HepG2 (cell line): ENCODE results near the gene NDUFB4. TPM values are rescaled to one million over a fixed set of nuclear protein-coding genes. Genes with fewer than 3 reads are reported as not detected.
A peak's percentile ranks its signal among the peaks of the same experiment; 100 is the strongest.

Experiments used
- ATAC-seq: fragments of 200-7000 bp; cut with Tn5 transposase; 3 replicates; pipeline ENCODE4 v1.9.1; 2020; ENCODE audit warnings: mild to moderate bottlenecking, moderate library complexity
- BruUV-seq: library from RNA; stranded (reverse); fragments of 400-500 nt; replicated peaks from 2 replicates; lab custom pipeline; 2021; lab: Mats Ljungman, UMichigan
- CTCF ChIA-PET: fragments of 300-600 bp; formaldehyde crosslinking; extraction: SDS; loops from one replicate; lab custom pipeline; 2021; ENCODE audit warnings: low total read pairs, inconsistent platforms, low intra/inter-chr PET ratio; lab: Yijun Ruan, JAX
- POLR2A ChIA-PET: fragments of 350-600 bp; sonication (Branson Sonifier 250); formaldehyde crosslinking; loops from one replicate; lab custom pipeline; 2020; ENCODE audit warnings: antibody characterized with exemption, inconsistent platforms; lab: Yijun Ruan, JAX
- DNase-seq: peaks from one replicate; pipeline ENCODE4 v3.0.0-alpha.2; 2015; ENCODE audit warnings: low spot score
- FAIRE-seq: peaks from 3 replicates; lab custom pipeline; 2011; peaks lifted over from hg19 to GRCh38; lab: Jason Lieb, UNC
- H2AFZ ChIP-seq: one replicate; pipeline ENCODE4 v1.6.1; 2011; ENCODE audit warnings: low read length, inconsistent platforms
- H3K27ac ChIP-seq: fragments of 300-600 bp; 3 replicates; pipeline ENCODE4 v1.8.0; 2011; ENCODE audit warnings: mixed run types, mild to moderate bottlenecking, mixed read lengths, low read length, inconsistent platforms; ENCODE audit not compliant: insufficient read depth; ENCODE audit errors: extremely low read length
- H3K27me3 ChIP-seq, 2 experiments: fragments of 200-600 bp in 1 of 2; 2 replicates in 1 of 2; 3 replicates in 1 of 2; pipeline versions ENCODE4 v1.6.0 to v1.8.0; 2011; ENCODE audit warnings: low read length in 2 of 2, mild to moderate bottlenecking in 2 of 2, moderate library complexity in 2 of 2, inconsistent platforms in 1 of 2; ENCODE audit not compliant: insufficient read depth in 2 of 2, control insufficient read depth in 1 of 2
- H3K36me3 ChIP-seq, 2 experiments: fragments of 200-600 bp in 1 of 2; replicated peaks in 1 of 2; 2 replicates in 1 of 2; 3 replicates in 1 of 2; pipeline versions ENCODE4 v1.5.1 to v1.8.0; 2011; ENCODE audit warnings: low read length in 2 of 2, inconsistent platforms in 1 of 2; ENCODE audit not compliant: insufficient read depth in 2 of 2, control insufficient read depth in 1 of 2
- H3K4me1 ChIP-seq: 2 replicates; pipeline ENCODE4 v1.5.1; 2012; ENCODE audit warnings: low read length, inconsistent platforms; ENCODE audit not compliant: insufficient read depth
- H3K4me2 ChIP-seq: 2 replicates; pipeline ENCODE4 v1.6.0; 2011; ENCODE audit warnings: low read depth, low read length, inconsistent platforms
- H3K4me3 ChIP-seq, 3 experiments: fragments of 200-600 bp in 1 of 3; sonication (generic), shearing (Covaris generic) in 1 of 3; replicated peaks in 1 of 3; 2 replicates each; pipeline ENCODE4 v1.5.1; 2011 to 2016; ENCODE audit warnings: low read length in 3 of 3, inconsistent platforms in 2 of 3, low read depth in 2 of 3, mild to moderate bottlenecking in 2 of 3, control low read depth in 1 of 3, mixed read lengths in 1 of 3; ENCODE audit not compliant: insufficient read depth in 1 of 3
- H3K79me2 ChIP-seq: one replicate; pipeline ENCODE4 v1.6.1; 2011; ENCODE audit warnings: low read length, inconsistent platforms; ENCODE audit not compliant: insufficient read depth
- H3K9ac ChIP-seq: 2 replicates; pipeline ENCODE4 v1.6.0; 2011; ENCODE audit warnings: mild to moderate bottlenecking, low read depth, low read length, inconsistent platforms; ENCODE audit not compliant: insufficient read depth
- H3K9me3 ChIP-seq: 2 replicates; pipeline ENCODE4 v1.5.1; 2012; ENCODE audit warnings: mild to moderate bottlenecking, low read length
- H4K20me1 ChIP-seq: 2 replicates; pipeline ENCODE4 v1.6.0; 2011; ENCODE audit warnings: inconsistent platforms, mild to moderate bottlenecking, low read length, moderate library complexity; ENCODE audit not compliant: insufficient read depth
- CCDC6 ChIP-seq: sonication (generic); formaldehyde crosslinking; IDR thresholded peaks from 2 replicates; pipeline ENCODE4 v1.8.1; 2022; ENCODE audit warnings: mild to moderate bottlenecking, missing genetic modification reagents, moderate library complexity
- ZNF138 ChIP-seq: sonication (generic); formaldehyde crosslinking; IDR thresholded peaks from 2 replicates; pipeline ENCODE4 v1.5.0; 2020; ENCODE audit warnings: mild to moderate bottlenecking, low read depth, missing genetic modification reagents
- WGBS: methylation state at CpG from one replicate; pipeline ENCODE4 v1.1.6; 2017; ENCODE audit warnings: low lambda C conversion rate; 5-methylcytosine and 5-hydroxymethylcytosine counted together
- in situ Hi-C: cut with HindIII; loops from 2 replicates; pipeline ENCODE4 v1.10.0; 2017; ENCODE audit warnings: low pct_unique_long_range_greater_than_20kb; ENCODE audit not compliant: extremely low pct_ligation_motif_present
- intact Hi-C: fragments of 100-400 bp; cut with micrococcal nuclease; formaldehyde crosslinking; loops from one replicate; pipeline ENCODE4 v1.10.0; 2022; ENCODE audit not compliant: unreplicated experiment
- polyA plus RNA-seq, 8 experiments: library from polyadenylated mRNA; depleted of rRNA in 3 of 8; stranded (reverse) in 7 of 8; unstranded in 1 of 8; fragments of >200 nt; fragmentation: Illumina TruSeq in 4 of 8; extraction: Trizol in 4 of 8; gene quantifications; 2 replicates each; pipeline versions ENCODE4 v1.2.1 to v1.2.3, GENCODE V29; 2011 to 2016; ENCODE audit warnings: low read depth in 4 of 8, missing spikeins in 1 of 8, mixed read lengths in 1 of 8; ENCODE audit not compliant: insufficient read depth in 1 of 8
- total RNA-seq, 5 experiments: library from RNA; depleted of rRNA; stranded (reverse); fragments of >200 nt; fragmentation: Illumina TruSeq; extraction: Trizol; gene quantifications; 2 replicates each; pipeline ENCODE4 v1.2.3, GENCODE V29; 2016; ENCODE audit warnings: low read depth in 1 of 5
- TF ChIP-seq, protein P1 (sequence below): sonication (generic); formaldehyde crosslinking; IDR thresholded peaks from 2 replicates; pipeline ENCODE4 v1.5.1; 2020; ENCODE audit warnings: mild to moderate bottlenecking, missing genetic modification reagents, moderate library complexity
- TF ChIP-seq, protein P2 (sequence below): sonication (generic); formaldehyde crosslinking; conservative IDR thresholded peaks from 2 replicates; pipeline ENCODE4 v1.8.0; 2022; ENCODE audit warnings: low read depth, missing genetic modification reagents
- TF ChIP-seq, protein P3 (sequence below): sonication (generic); formaldehyde crosslinking; IDR thresholded peaks from 2 replicates; pipeline ENCODE4 v1.5.0; 2020; ENCODE audit warnings: missing genetic modification reagents
- TF ChIP-seq, protein P4 (sequence below): sonication (generic); formaldehyde crosslinking; IDR thresholded peaks from 2 replicates; pipeline ENCODE4 v1.5.1; 2020; ENCODE audit warnings: mild to moderate bottlenecking, missing genetic modification reagents, borderline replicate concordance

NDUFB4 gene
- total and polyA plus RNA-seq, 2 of the 13 experiments (the other 11 are each of a cell fraction or from before 2014, with no cell fraction given) = 115 to 116 TPM

DNA sequence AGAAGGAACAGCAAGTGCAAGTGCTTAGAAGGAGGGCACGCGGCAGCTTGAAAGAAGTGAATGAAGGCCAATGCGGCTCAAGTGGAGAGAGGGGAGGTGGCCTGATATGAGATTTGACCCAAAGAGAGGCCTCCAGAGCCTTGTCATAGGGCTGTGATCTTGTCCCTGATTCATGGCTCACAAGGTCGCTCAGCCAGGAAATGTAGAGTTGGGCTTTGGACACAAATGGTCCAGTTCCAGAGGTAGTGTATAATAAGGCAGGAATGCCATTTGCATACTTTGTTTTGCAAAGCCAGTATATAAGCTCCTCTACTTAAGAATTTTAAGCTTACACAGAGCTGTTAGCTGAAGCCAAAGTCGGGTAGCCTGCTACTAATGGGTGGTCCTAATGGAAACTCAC is 52.2 kb downstream of the NDUFB4 start:
- in situ Hi-C loops = no loop called here
- no peak overlapping the region for H3K9ac ChIP-seq
- peaks cover 3% of the 10 kb centered on the region; the same call in 1 of the 2 replicates for H4K20me1 ChIP-seq
- no peak overlapping the region for H3K4me2 ChIP-seq
- H3K36me3 ChIP-seq = peaks cover 43 to 87% of the 10 kb centered on the region in 2 experiments
- peaks cover 26% of the 10 kb centered on the region for H3K4me1 ChIP-seq
- no TSS peak for BruUV-seq
- CTCF ChIA-PET = no interaction called here
- H3K9me3 ChIP-seq = no peaks in the 10 kb centered on the region
- no peak for DNase-seq
- peak; percentile 27; the same call in 2 of the 3 replicates for ATAC-seq
- TF ChIP-seq, protein P1, sequence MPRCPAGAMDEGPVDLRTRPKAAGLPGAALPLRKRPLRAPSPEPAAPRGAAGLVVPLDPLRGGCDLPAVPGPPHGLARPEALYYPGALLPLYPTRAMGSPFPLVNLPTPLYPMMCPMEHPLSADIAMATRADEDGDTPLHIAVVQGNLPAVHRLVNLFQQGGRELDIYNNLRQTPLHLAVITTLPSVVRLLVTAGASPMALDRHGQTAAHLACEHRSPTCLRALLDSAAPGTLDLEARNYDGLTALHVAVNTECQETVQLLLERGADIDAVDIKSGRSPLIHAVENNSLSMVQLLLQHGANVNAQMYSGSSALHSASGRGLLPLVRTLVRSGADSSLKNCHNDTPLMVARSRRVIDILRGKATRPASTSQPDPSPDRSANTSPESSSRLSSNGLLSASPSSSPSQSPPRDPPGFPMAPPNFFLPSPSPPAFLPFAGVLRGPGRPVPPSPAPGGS = no peak
- no peak for TF ChIP-seq CCDC6
- TF ChIP-seq, protein P2, sequence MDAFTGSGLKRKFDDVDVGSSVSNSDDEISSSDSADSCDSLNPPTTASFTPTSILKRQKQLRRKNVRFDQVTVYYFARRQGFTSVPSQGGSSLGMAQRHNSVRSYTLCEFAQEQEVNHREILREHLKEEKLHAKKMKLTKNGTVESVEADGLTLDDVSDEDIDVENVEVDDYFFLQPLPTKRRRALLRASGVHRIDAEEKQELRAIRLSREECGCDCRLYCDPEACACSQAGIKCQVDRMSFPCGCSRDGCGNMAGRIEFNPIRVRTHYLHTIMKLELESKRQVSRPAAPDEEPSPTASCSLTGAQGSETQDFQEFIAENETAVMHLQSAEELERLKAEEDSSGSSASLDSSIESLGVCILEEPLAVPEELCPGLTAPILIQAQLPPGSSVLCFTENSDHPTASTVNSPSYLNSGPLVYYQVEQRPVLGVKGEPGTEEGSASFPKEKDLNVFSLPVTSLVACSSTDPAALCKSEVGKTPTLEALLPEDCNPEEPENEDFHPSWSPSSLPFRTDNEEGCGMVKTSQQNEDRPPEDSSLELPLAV (CRISPR knock-in tag) = no peak
- TF ChIP-seq, protein P3, sequence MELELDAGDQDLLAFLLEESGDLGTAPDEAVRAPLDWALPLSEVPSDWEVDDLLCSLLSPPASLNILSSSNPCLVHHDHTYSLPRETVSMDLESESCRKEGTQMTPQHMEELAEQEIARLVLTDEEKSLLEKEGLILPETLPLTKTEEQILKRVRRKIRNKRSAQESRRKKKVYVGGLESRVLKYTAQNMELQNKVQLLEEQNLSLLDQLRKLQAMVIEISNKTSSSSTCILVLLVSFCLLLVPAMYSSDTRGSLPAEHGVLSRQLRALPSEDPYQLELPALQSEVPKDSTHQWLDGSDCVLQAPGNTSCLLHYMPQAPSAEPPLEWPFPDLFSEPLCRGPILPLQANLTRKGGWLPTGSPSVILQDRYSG (CRISPR knock-in tag) = no peak
- no peak for TF ChIP-seq ZNF138 (CRISPR knock-in tag)
- TF ChIP-seq, protein P4, sequence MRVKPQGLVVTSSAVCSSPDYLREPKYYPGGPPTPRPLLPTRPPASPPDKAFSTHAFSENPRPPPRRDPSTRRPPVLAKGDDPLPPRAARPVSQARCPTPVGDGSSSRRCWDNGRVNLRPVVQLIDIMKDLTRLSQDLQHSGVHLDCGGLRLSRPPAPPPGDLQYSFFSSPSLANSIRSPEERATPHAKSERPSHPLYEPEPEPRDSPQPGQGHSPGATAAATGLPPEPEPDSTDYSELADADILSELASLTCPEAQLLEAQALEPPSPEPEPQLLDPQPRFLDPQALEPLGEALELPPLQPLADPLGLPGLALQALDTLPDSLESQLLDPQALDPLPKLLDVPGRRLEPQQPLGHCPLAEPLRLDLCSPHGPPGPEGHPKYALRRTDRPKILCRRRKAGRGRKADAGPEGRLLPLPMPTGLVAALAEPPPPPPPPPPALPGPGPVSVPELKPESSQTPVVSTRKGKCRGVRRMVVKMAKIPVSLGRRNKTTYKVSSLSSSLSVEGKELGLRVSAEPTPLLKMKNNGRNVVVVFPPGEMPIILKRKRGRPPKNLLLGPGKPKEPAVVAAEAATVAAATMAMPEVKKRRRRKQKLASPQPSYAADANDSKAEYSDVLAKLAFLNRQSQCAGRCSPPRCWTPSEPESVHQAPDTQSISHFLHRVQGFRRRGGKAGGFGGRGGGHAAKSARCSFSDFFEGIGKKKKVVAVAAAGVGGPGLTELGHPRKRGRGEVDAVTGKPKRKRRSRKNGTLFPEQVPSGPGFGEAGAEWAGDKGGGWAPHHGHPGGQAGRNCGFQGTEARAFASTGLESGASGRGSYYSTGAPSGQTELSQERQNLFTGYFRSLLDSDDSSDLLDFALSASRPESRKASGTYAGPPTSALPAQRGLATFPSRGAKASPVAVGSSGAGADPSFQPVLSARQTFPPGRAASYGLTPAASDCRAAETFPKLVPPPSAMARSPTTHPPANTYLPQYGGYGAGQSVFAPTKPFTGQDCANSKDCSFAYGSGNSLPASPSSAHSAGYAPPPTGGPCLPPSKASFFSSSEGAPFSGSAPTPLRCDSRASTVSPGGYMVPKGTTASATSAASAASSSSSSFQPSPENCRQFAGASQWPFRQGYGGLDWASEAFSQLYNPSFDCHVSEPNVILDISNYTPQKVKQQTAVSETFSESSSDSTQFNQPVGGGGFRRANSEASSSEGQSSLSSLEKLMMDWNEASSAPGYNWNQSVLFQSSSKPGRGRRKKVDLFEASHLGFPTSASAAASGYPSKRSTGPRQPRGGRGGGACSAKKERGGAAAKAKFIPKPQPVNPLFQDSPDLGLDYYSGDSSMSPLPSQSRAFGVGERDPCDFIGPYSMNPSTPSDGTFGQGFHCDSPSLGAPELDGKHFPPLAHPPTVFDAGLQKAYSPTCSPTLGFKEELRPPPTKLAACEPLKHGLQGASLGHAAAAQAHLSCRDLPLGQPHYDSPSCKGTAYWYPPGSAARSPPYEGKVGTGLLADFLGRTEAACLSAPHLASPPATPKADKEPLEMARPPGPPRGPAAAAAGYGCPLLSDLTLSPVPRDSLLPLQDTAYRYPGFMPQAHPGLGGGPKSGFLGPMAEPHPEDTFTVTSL (CRISPR knock-in tag) = no peak
- H3K27ac ChIP-seq = no peak overlapping the region
- H3K27me3 ChIP-seq = no peaks in the 10 kb centered on the region
- intact Hi-C loops = no loop called here
- WGBS = 98% methylated on average over 5 of the region's 5 CpGs
- H3K4me3 ChIP-seq = no peak overlapping the region
- no peak overlapping the region for H2AFZ ChIP-seq
- H3K79me2 ChIP-seq = no peaks in the 10 kb centered on the region
- FAIRE-seq = no peak
- POLR2A ChIA-PET = no interaction called here
